Endodermal cell (in vitro differentiated cells): ENCODE results near the gene BRD4. TPM values are rescaled to one million over a fixed set of nuclear protein-coding genes. Genes with fewer than 3 reads are reported as not detected.

Experiments
- DNase-seq: peaks from one replicate; pipeline ENCODE4 v3.0.0-alpha.2; 2017
- H3K27ac ChIP-seq: 2 replicates; pipeline ENCODE4 v1.5.1; 2013; ENCODE audit warnings: mild to moderate bottlenecking, low read depth, low read length, moderate library complexity
- H3K27me3 ChIP-seq: 2 replicates; pipeline ENCODE4 v1.6.1; 2013; ENCODE audit warnings: mild to moderate bottlenecking, low read length, moderate library complexity; ENCODE audit not compliant: insufficient read depth, control insufficient read depth, poor library complexity, severe bottlenecking
- H3K36me3 ChIP-seq: 2 replicates; pipeline ENCODE4 v1.7.0; 2013; ENCODE audit warnings: mild to moderate bottlenecking, low read length, moderate library complexity; ENCODE audit not compliant: control insufficient read depth, insufficient read depth
- H3K4me1 ChIP-seq: one replicate; pipeline ENCODE4 v1.7.0; 2013; ENCODE audit warnings: low read length; ENCODE audit not compliant: control insufficient read depth, insufficient read depth
- H3K4me3 ChIP-seq: 2 replicates; pipeline ENCODE4 v1.5.1; 2013; ENCODE audit warnings: mild to moderate bottlenecking, low read length, moderate library complexity
- H3K9ac ChIP-seq: 2 replicates; pipeline ENCODE4 v1.6.1; 2013; ENCODE audit warnings: mild to moderate bottlenecking, low read length, moderate library complexity; ENCODE audit not compliant: poor library complexity, severe bottlenecking; ENCODE audit errors: extremely low read depth
- H3K9me3 ChIP-seq: 2 replicates; pipeline ENCODE4 v1.6.1; 2013; ENCODE audit warnings: mild to moderate bottlenecking, low read length, moderate library complexity; ENCODE audit not compliant: control insufficient read depth
- H3K27ac Mint-ChIP-seq: 2 replicates; pipeline ENCODE4 v1.8.0; 2020; ENCODE audit warnings: mixed read lengths
- H3K27me3 Mint-ChIP-seq: 2 replicates; pipeline ENCODE4 v1.8.0; 2021; ENCODE audit warnings: mild to moderate bottlenecking, mixed read lengths; ENCODE audit not compliant: insufficient read depth
- H3K36me3 Mint-ChIP-seq: 2 replicates; pipeline ENCODE4 v1.8.0; 2020; ENCODE audit warnings: low read depth, mixed read lengths
- H3K4me1 Mint-ChIP-seq: 2 replicates; pipeline ENCODE4 v1.8.0; 2020; ENCODE audit warnings: mixed read lengths
- H3K4me3 Mint-ChIP-seq: 2 replicates; pipeline ENCODE4 v1.8.0; 2020; ENCODE audit warnings: mild to moderate bottlenecking, moderate library complexity, mixed read lengths
- H3K9me3 Mint-ChIP-seq: 2 replicates; pipeline ENCODE4 v1.8.0; 2020; ENCODE audit warnings: mild to moderate bottlenecking, mixed read lengths
- WGBS, 2 experiments: methylation state at CpG; one replicate each; pipeline versions ENCODE4 v1.1.5 to v1.1.7; 2013; ENCODE audit warnings: missing lambda C conversion rate in 2 of 2, mixed read lengths in 1 of 2; ENCODE audit not compliant: insufficient coverage in 1 of 2, insufficient read length in 1 of 2; 5-methylcytosine and 5-hydroxymethylcytosine counted together
- total RNA-seq, 2 donors: library from RNA; stranded (reverse); fragmentation: NEBNext Ultra II Directional in 1 of 2; extraction: Animal tissue kit (Norgen Biotek cat#: 25700) in 1 of 2; gene quantifications; 2 replicates in 1 of 2; 3 replicates in 1 of 2; pipeline ENCODE4 v1.2.1, GENCODE V29; 2021
- TF ChIP-seq, protein P1 (sequence below): fragments of 200-600 bp; sonication (generic); conservative IDR thresholded peaks from 2 replicates; pipeline ENCODE4 v1.5.0; 2021; ENCODE audit warnings: antibody characterized with exemption, mild to moderate bottlenecking

Gene BRD4
- total RNA-seq, 2 donors from 2014 or later = 149 to 156 TPM

GRCh38 chr19:15253061-15253460 is 79.3 kb downstream of the BRD4 start:
- Mint-ChIP-seq H3K36me3 (peaks cover 73% of the 10 kb centered on the region), H3K9me3 (no peaks in the 10 kb centered on the region), H3K27ac (no peak overlapping the region), H3K4me1 (no peaks in the 10 kb centered on the region), H3K4me3 (no peak overlapping the region), H3K27me3 (no peaks in the 10 kb centered on the region)
- no peak overlapping the region for H3K9ac ChIP-seq
- no peak for DNase-seq
- H3K9me3 ChIP-seq = no peaks in the 10 kb centered on the region
- H3K27me3 ChIP-seq = no peaks in the 10 kb centered on the region
- no peaks in the 10 kb centered on the region for H3K4me1 ChIP-seq
- TF ChIP-seq, protein P1, sequence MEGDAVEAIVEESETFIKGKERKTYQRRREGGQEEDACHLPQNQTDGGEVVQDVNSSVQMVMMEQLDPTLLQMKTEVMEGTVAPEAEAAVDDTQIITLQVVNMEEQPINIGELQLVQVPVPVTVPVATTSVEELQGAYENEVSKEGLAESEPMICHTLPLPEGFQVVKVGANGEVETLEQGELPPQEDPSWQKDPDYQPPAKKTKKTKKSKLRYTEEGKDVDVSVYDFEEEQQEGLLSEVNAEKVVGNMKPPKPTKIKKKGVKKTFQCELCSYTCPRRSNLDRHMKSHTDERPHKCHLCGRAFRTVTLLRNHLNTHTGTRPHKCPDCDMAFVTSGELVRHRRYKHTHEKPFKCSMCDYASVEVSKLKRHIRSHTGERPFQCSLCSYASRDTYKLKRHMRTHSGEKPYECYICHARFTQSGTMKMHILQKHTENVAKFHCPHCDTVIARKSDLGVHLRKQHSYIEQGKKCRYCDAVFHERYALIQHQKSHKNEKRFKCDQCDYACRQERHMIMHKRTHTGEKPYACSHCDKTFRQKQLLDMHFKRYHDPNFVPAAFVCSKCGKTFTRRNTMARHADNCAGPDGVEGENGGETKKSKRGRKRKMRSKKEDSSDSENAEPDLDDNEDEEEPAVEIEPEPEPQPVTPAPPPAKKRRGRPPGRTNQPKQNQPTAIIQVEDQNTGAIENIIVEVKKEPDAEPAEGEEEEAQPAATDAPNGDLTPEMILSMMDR = no peak
- no peak overlapping the region for H3K4me3 ChIP-seq
- peaks cover 95% of the 10 kb centered on the region for H3K36me3 ChIP-seq
- H3K27ac ChIP-seq = no peak overlapping the region
- 97 to 100% methylated on average over 6 to 7 of the region's 7 CpGs for WGBS, 2 experiments

DNA sequence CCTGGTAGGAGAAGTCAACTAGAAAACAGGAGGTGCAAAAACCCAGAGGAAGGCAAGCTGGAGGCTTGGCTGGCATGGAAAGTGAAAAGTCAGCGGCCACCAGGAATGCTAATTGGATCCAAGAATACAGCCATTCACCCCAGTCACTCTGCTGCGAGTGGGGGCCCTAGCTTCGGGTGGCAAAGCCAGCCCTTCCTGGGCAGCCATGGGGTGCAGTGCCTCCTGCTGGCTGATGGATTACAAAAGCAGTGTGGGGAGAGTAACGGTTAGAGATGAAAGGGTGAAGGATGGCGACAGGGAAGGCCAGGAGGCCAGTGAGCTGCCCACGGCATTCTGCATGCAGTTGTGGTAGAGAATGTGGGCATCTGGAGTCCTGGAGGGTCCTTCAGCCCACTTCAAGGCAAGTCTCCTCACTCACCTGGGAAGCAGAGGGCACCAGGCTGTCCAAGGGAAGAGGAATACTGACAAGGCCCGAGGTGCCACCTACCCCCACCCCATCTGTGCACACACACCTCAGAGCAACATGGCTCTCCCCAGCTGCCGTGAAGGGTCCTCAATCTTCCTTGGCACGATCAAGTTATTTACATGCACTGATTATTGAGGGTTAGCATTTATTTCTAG is 79.8 kb downstream of the BRD4 start:
- Histone ChIP-seq H3K4me3 (no peak overlapping the region), H3K36me3 (peaks cover 95% of the 10 kb centered on the region), H3K9me3 (no peaks in the 10 kb centered on the region), H3K9ac (no peak overlapping the region), H3K27me3 (no peaks in the 10 kb centered on the region), H3K27ac (no peak overlapping the region), H3K4me1 (no peaks in the 10 kb centered on the region)
- no peak overlapping the region for H3K4me3 Mint-ChIP-seq
- peaks cover 71% of the 10 kb centered on the region for H3K36me3 Mint-ChIP-seq
- H3K27me3 Mint-ChIP-seq = no peaks in the 10 kb centered on the region
- H3K4me1 Mint-ChIP-seq = no peaks in the 10 kb centered on the region
- TF ChIP-seq, protein P1 = peak; percentile 66
- H3K27ac Mint-ChIP-seq = peak overlapping the region; percentile 46
- peak; percentile 75 for DNase-seq
- 90 to 96% methylated on average over 2 to 9 of the region's 9 CpGs for WGBS, 2 experiments
- no peaks in the 10 kb centered on the region for H3K9me3 Mint-ChIP-seq

DNA sequence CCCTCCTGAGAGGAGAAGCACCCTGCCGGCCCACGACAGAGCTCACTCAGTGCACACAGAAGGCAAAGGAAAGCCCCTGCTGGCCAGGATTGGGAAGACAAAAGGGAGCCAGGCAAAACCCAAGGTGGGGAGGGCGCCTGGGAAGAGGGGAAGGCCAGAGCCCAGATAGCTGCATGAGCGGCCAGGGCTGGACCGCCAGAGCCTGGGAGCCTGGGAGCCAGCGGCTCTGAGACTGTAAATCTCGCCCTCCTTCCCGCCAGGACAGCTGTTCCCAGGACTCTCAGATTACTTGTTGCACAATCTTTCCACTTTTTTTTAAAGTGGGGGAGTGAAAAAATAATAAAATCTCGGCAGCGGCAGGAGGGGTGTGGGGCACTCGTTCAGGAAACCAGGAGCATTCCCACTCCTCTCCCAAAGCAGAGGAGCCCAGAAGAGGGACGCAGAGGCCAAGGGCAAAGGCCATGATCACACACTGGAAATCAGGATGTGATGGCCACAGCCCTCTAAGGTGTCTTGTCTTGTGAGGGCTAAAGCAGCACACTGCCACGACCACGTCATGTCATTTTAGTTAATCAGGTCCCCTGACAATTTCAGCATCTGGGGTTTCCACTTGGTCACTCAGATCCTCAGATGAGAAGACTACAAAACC is 80.5 kb downstream of the BRD4 start:
- no peaks in the 10 kb centered on the region for H3K9me3 ChIP-seq
- H3K9ac ChIP-seq = no peak overlapping the region
- Mint-ChIP-seq H3K36me3 (peaks cover 66% of the 10 kb centered on the region), H3K4me1 (no peaks in the 10 kb centered on the region), H3K27me3 (no peaks in the 10 kb centered on the region), H3K27ac (peak overlapping the region; percentile 87), H3K9me3 (no peaks in the 10 kb centered on the region), H3K4me3 (no peak overlapping the region)
- TF ChIP-seq, protein P1 = peak; percentile 70
- no peaks in the 10 kb centered on the region for H3K27me3 ChIP-seq
- no peak overlapping the region for H3K4me3 ChIP-seq
- H3K36me3 ChIP-seq = peaks cover 95% of the 10 kb centered on the region
- WGBS, 2 experiments = 76 to 81% methylated on average over 11 to 14 of the region's 14 CpGs
- peak; percentile 93 for DNase-seq
- H3K4me1 ChIP-seq = no peaks in the 10 kb centered on the region
- H3K27ac ChIP-seq = peak overlapping the region; percentile 79
